H54 (cell line): ENCODE data around the gene TAS2R60.
"Not testable (repeated sequence)": the region's sequence is repeated elsewhere in the genome, so short reads cannot be mapped to it uniquely, and the experiment has no call there.

Experiments
- DNase-seq: peaks from one replicate; pipeline ENCODE4 v3.0.0; 2011; ENCODE audit warnings: low spot score, mixed read lengths; ENCODE audit not compliant: insufficient read length
- FAIRE-seq: peaks from 3 replicates; lab custom pipeline; 2011; peaks lifted over from hg19 to GRCh38; lab: Jason Lieb, UNC
- POLR2A ChIP-seq: IDR thresholded peaks from 2 replicates; pipeline ENCODE4 v1.6.1; 2011; ENCODE audit warnings: low read depth, mild to moderate bottlenecking, low read length

The TAS2R60 gene, protein sequence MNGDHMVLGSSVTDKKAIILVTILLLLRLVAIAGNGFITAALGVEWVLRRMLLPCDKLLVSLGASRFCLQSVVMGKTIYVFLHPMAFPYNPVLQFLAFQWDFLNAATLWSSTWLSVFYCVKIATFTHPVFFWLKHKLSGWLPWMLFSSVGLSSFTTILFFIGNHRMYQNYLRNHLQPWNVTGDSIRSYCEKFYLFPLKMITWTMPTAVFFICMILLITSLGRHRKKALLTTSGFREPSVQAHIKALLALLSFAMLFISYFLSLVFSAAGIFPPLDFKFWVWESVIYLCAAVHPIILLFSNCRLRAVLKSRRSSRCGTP

DNA sequence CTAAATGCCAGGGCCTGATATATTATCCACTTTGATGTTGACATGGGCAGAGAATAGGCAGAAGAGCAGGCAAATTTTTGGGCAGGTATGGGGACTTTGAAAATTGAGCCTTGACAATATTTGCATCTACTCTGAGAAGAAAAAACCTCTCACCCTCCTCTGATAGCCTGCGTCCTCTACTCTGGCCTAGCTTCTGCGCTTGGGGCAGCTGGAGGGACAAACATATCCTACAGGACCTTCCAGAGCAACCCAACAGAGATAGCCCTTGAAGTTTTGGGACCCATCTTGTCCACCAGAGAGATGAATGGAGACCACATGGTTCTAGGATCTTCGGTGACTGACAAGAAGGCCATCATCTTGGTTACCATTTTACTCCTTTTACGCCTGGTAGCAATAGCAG is at the start of gene TAS2R60:
TSS of gene TAS2R60 (plus strand) at position 301 of the 400 bp plus-strand sequence. CDS start at position 301, 0 bp downstream.
- TF ChIP-seq POLR2A = no peak
- no peak for FAIRE-seq
- DNase-seq = no peak

DNA sequence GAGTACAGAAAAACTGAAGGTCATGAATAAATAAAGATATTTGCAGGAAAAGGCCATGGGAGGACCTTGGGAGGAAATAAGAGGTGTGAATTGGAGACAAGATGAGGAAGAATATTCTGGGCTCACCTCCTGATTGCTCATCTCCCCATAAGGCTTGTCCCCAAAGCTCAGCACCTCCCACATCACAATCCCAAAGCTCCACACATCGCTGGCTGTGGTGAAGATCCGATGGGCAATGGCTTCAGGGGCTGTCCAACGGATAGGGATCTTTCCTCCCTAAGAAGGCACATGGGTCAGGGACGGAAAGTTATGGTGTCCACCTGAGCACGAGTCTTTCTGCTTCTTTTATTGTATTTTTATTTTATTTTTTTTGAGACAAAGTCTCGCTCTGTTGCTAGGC is 49.2 kb upstream of the TAS2R60 start:
- DNase-seq = no peak
- no peak for TF ChIP-seq POLR2A
- no peak for FAIRE-seq

DNA sequence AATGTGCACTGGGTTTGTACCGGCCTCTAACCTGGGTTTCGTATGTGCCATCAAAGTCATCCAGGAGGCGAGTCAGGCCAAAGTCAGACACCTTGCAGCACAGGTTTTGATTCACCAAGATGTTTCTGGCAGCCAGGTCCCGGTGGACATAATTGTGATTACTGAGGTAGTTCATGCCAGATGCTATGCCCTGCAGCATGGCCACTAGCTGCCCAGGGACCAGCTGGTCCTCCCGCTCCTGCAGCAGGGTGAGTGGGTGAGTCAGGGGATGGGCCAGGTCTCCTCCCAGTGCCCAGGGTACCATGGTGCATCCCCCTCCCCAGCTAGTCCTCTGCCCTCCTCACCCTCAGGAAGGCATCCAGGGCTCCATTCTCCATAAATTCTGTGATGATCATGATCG is 48.5 kb upstream of the TAS2R60 start:
- FAIRE-seq (no peak), DNase-seq (no peak)
- TF ChIP-seq POLR2A = no peak

DNA sequence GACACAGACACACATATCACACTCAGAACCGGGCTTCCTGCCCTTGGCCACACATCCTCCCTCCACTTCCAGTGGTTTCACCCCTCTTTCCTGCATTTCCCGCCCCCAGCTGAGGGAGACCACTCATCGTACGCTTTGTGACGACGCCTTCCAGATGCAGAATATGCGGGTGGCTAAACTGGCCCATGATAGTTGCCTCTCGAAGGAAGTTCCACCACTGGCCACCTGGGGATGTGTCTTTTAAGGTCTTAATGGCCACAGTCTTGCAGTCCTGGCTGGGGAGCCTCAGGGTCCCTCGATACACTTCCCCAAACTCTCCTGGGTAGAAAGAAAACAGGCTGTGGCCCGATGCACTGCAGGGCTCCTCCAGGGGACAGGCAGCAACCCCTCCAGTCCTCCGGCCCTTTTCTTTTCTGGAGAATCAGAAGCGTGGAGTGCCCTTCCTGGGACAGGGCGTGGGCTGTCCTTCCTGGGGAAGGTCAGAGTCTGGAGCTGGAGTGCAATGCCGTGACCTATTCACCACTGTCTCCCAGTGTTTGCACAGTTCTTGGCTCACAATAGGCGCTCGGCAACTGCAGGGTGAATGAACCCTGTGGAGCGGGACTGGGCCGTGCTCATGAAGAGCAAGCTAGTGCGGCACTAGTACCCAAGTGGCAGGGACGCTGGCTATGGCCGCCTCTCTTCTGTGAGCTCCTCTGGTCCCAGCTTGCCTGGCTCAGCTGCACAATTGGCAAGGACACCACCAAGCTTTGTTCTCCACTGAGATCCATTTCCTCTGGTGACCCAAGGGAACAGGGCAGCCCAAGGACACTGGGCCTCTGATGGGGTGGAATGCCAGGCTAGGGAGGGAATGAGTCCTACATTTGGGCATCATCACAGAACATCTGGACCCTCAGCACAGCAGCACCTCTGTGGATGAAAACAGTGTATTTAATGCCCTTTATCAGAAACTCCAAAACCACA is 47.8 kb upstream of the TAS2R60 start:
- no peak for FAIRE-seq
- TF ChIP-seq POLR2A = no peak
- DNase-seq = no peak

DNA sequence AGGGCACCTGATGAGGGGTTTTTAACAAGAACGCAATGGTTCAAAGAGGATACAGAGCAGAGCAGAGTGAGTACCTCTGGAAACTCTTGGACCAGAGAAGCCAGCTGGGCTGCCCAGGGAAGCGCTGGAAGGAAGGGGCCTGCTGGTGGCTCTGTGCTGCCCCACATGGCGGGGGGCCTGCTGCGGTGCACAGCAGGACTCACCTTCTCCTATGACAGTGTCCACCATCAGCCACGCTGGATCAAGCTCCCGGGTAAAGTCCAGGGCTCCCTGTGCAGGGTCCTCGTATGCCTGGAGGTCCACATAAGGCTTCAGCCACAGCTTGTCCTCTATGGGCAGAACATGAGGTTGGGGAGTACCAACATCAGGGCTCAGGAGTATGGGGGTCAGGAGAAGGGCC is 47.1 kb upstream of the TAS2R60 start:
- TF ChIP-seq POLR2A = no peak
- FAIRE-seq (no peak), DNase-seq (no peak)

DNA sequence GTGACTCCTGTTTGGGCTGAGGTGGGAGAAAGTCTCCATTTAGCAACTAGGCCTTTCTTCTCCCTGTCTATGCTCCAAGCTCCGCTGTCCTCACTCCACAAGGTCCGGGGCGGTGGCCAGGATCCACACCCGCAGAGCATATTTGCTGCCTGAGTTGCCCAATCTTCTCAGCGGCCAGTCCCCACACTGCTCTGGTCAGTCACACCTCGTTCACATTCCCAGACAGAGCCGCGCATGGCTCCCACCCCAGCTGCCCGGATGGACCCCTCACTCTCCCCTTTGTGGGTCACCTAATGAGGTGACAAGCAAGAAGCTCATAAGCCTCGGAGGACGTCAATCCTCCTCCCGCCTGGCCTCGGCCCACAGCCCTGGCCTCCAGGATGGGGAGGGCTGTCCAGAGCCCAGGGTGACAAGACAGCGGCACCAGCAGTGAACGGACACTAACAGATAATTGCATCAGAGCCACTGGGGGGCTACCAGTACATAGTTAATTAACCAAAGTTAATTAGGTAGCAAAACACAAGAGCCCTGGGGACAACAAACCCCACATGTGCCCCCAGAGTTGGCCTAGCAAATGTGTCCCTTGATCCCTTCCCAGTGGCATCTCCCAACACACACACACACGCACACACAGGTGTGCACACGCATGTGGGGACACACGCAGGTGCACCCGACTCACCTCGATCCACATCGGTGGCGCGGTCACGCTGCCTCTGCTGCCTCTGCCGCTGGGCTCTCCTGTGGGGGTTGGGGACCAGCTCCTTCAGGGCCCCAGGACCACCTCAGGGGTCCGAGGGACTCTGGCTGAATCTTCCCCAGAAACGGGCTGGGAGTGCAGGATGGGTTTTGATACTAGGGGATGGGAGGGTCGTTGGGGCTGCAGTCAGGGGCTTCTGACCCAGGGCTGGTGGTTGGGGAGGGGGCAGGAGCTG is 46.4 kb upstream of the TAS2R60 start:
- no peak for DNase-seq
- TF ChIP-seq POLR2A = no peak
- no peak for FAIRE-seq

DNA sequence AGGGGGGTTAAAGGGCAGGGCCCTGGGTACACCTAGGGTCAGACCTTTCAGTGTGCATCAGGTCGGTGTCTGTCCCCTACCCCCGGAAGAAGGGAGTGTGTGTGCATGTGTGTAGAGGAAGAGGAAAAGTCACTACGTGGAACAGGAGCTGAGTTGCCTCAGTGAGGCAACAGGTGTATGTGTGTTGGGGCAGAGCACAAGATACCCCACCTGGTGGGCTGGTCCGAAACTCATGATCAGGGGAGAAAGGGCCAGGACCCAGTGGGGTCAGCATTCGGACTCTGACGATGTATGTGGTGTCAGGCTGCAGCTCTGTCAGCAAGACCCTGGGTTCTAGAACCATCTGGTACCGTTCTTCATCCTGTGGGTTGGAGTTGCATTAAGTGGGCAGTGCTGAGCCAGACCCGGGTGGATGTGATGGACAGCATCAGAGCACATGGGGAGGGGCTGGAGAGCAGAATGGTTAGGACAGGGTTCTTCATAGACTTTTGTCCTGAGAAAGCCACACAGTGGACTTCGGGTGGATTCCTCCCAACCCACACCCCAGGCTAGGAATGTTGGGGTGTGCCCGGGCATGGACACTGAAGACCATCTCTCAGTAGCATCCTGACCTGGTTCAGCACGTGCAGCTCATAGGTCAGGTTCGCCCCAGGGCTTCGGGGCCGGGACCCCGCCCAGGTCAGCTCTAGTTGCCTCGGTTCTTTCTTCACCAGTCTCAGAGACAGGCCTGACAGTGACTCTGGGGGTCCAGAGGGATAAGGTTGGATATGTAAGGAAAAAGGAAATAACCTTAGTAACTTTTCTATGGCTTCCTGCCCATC is 45.3 kb upstream of the TAS2R60 start:
- FAIRE-seq (no peak), DNase-seq (no peak)
- TF ChIP-seq POLR2A = no peak

DNA sequence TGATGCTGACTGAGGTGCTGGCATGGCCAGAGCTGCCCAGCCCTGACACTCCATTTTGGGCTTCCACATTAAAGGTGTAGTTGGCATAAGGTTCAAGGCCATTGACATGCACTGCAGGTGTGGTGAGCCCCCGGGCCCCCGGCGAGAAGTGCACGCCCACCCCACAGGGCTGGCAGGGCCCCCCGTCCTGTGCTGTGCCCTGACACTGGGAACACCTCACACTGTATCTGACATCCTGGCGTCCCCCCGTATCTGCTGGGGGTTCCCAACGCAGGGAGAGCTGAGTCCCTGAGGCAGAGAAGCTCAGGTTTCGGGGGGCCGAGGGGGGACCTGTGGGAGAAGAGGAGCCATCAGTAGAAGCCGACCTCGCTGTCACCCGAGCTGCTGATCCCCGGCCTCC is 44.6 kb upstream of the TAS2R60 start:
- no peak for FAIRE-seq
- no peak for TF ChIP-seq POLR2A
- DNase-seq = no peak

DNA sequence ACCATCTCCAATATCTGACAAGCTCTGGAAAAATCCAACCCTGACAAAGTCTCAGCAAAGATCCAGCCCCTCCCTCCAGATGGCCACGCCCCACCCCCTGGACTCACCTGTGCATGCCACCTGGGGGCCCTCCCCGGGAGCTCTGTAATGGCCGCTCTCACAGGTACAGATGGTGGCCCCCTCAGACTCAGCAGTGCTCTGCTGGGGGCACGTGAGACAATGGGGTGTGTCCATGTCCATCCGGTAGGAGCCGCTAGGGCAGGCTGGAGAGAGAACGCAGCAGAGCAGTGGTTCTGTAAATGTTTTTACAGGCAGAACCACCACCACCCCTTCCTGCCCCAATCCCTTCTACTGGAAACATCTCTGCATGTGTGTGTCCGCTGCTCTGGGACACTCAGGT is 44.1 kb upstream of the TAS2R60 start:
- no peak for DNase-seq
- TF ChIP-seq POLR2A = no peak
- no peak for FAIRE-seq

DNA sequence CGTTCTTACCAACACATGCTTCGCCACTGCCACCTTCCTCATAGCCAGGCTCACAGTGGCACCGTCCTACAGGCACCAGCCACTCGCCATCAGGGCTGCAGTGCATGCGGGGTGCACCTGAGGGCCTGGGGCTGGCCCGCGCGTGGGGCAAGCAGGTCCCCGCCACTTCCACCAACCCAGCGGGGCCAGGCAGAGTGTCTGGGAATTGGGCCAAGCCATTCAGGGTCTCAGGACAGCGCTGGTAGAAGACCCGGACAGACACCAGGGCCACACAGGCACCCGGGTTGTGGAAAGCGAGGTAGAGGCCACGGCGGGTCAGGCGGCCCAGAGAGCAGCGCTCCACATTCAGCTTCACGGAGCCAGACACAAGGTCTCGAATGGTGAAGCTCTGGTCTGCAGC is 43.6 kb upstream of the TAS2R60 start:
- FAIRE-seq (no peak), DNase-seq (no peak)
- no peak for TF ChIP-seq POLR2A

DNA sequence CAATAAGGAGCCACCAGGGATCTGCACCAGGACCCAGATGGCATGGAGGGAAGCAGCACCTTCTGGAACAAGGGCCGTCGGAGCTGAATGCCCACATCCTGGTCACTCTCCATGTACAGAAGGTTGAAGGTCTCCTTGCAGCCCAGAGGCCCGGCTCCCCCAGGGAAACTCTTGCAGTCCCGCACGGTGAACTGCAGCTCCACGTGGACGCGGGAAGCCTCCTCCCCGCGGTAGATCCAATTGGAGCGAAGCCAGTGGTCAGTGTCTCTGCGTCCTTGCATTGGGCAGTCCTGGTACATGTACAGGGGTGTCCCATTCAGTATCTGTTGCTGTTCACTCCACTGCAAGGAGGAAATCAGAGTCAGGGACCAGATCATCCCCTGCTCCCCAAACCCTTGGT is 42.0 kb upstream of the TAS2R60 start:
- DNase-seq (no peak), FAIRE-seq (no peak)
- TF ChIP-seq POLR2A = no peak

DNA sequence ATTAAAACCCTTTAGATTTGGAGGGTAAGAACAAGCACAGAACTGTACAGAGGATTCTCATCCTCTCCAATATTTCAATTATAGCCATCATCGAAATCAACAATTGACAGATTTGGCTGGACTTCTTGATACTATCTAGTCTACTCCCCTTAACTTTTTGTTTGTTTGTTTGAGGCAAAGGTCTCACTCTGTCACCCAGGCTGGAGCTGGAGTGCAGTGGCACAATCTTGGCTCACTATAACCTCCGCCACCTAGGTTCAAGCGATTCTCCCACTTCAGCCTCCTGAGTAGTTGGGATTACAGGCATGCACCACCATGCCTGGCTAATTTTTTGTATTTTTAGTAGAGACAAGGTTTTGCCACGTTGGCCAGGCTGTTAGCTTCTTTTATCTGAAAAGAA is 41.0 kb upstream of the TAS2R60 start:
- FAIRE-seq, DNase-seq: not testable (repeated sequence)
